DMS79 treated with DMSO at 0.1 percent for 48 hours (cell line): Measurements from ENCODE around the gene RPL28.

Experiments used
- DNase-seq: peaks from one replicate; lab custom pipeline; 2025; lab: John Stamatoyannopoulos, UW

RPL28 gene

DNA sequence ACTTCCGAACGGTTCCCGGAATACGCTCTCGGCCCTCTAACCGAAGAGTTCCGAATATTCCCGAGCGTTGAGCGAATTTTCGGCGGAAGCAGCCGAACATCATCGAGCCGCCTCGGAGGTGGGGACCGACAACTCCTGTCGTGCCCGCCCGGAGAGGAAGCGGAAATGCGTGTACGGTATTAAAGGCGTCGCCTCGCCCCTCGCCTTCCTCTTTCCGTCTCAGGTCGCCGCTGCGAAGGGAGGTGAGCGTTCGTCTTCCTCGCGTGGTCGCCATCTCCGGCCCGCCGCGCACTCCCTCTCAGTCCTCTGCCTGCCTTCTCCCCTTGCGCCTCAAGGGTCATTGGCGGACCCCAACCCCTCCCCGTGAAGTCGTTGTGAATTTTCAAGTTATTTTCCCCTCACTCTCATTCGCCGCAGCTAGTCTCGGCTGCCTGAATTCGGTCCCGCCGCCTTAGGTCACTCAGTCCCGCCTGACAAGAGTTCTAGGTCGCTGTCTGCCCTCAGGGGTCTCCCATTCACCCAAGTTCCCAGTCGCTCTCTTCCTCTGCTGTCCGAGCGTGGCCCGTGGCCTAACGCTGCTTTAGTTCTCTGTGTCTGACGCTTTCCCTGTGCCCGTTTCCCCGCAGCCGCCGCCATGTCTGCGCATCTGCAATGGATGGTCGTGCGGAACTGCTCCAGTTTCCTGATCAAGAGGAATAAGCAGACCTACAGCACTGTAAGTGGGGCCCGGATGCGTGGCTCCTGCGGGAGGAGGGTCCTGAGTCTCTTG is at the start of gene RPL28:
RPL28 (plus strand) TSS at position 209 of the 769 bp plus-strand sequence; CDS start at position 635, 426 bp downstream.
- DNase-seq, result peak; percentile 97

- no peak for DNase-seq
These were observed 49.6 kb upstream of the RPL28 start for GRCh38 chr19:55336101-55336500.

DNA sequence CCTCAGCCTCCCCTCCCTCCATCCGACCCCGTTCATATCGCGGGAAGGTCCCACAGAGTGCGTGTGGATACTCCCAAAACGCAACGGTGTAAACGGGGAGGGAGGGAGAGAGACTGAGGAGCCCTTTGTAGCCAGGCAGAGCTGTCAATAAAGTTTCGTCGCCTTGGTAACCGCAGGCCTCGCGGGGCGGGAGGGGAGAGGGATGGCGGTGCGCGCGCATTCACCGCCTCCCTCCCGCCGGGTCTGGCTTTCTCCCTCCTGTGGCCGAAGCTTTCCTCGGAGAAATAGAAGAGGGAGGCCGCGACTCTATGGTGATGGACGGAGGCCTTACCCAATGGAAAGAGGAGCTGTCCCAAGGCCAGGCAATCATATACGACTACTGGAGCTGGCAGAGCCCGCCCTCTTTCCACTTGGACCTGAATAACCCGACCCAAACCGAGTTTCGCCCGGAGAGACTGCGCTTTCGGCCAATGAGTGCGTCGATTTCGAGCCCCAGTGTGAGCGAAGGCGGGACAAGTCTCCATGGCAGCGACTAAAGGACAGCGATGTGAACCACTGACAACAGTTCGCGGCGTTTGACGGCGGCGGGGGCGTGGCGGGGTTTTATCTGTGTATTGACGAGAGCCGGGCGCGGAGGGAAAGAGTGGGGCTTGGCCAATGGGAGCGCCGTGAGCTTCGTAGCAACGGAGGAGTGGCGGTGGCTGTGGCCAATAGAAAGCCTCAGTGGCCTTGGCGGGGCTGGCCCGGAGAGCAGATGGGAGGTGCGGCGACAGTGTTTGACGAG is 46.4 kb upstream of the RPL28 start, which contains the start of gene KMT5C:
KMT5C (plus strand) TSS at position 772 of the 784 bp plus-strand sequence. CDS start 2,061 bp downstream, outside the sequence.
- peak; percentile 100 for DNase-seq

DNA sequence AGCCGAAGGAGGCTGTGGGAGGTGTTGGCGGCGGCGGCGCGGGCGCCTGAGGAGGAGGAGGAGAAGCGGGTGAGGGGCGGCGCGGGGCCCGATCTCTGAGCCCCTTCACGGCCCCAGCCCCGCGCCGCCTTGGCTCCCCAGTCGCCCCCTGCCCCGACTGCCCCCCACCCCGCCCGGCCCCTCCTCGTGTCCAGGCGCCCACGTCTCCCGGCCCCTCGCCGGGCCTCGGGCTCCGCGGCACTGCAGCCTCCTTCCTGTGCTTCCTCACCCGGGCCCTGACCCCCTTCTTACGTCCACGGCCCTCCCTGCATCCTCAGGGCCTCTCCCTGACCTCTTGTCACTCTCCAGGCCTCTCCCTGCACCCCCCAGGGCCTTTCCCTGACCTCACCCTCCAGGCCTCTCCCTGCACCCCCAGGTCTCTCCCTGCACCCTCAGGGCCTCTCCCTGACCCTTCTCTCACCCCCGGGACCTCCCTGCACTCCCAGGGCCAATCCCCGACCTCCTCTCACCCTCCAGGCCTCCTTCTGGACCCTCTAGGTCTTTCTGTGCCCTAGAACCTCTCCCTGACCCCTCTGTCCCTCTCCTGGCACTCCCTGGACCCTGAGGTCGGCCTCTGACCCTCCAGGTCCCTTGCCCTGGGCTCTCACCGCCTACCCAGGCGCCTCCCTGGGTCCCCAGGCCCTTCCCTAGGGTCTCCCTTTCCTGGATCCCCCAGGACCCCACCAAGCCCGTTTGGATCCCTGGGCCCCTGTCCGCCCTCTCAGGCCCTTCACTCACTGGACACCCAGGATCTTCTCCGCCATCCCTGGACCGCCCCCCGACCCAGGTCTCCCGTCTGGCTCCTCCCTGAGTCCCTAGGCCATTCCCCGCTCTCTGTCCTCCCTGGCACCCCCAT is 45.6 kb upstream of the RPL28 start:
- DNase-seq, result peak; percentile 35

GRCh38 chr19:55340784-55341147 is 45.0 kb upstream of the RPL28 start:
- DNase-seq, result no peak

- peak; percentile 66 for DNase-seq
These were observed 44.6 kb upstream of the RPL28 start for GRCh38 chr19:55341171-55341588.

GRCh38 chr19:55341595-55342531 is 43.9 kb upstream of the RPL28 start:
- DNase-seq, result no peak

GRCh38 chr19:55344444-55344843 is 41.3 kb upstream of the RPL28 start:
- peak; percentile 85 for DNase-seq

DNA sequence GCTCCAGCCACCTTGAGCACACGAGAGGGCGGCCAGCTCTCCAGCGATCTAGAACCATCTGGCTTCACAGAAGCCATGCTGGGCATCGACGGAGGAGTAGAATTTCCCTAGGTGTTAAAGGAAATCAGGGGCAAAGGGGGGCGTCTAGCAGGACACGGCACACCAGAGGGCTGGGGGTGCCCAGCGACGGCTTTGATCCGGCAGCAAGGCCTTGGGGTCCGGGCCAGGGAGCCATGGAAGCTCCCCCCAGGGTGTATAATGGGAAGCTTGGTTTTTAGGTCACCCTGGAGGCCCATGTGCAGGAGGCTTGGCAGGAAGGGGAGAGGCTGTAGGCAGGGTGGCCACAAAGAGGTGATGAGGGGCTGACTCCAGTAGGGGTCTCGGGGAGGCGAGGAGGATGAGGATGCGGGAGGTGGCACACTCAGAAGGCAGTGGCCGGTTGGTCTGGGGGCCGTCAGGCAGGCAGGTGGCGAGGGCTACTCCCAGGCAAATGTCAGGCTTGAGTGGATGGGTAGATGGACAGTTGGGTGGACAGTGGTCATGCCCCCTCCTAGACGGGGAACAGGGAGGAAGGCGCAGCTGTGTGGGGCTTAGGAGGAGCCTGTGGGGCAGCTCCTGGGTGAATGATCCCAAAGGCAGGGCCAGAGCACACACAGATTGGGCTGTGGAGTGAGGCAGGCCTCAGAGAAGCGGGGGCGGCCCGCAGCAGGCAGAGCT is 40.5 kb upstream of the RPL28 start:
- no peak for DNase-seq

GRCh38 chr19:55345818-55346724 is 39.7 kb upstream of the RPL28 start:
- DNase-seq, result no peak

GRCh38 chr19:55346725-55347441 is 38.8 kb upstream of the RPL28 start:
- no peak for DNase-seq

GRCh38 chr19:55347442-55348009 is 38.2 kb upstream of the RPL28 start:
- no peak for DNase-seq

GRCh38 chr19:55348317-55349034 is 37.3 kb upstream of the RPL28 start:
- peak; percentile 82 for DNase-seq

DNA sequence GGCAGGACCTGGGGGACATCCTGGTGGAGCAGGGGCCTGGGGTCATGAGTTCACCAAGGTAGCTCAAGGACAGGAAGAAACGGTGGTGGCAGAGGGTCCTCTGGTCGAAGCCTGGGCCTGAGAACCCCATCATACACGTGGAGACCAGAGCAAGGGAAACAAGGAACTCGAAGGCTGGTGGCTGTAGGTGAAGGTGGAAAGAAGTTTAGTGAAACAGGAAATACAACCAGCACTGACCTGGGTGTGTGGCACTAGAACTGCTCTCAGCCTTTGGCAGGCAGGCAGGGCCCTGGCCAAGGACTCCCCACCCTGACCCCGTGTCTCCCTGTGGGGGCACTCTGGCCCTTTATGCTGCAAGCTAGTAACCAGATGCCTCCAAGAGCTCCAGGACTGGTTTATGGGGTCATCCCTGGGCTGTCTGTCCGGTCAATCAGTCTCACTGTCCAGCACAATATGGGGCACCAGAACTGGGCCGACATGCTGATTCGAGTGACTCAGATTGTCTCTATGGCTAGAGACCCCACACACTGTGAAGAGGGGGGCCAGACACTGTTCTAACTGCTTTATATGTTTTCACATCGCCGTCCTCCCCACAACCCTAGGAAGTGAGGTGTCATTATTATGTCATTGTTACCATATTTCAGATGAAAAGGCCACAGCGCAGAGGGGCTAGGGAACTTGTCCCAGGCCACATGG is 35.0 kb upstream of the RPL28 start:
- DNase-seq, result no peak

DNA sequence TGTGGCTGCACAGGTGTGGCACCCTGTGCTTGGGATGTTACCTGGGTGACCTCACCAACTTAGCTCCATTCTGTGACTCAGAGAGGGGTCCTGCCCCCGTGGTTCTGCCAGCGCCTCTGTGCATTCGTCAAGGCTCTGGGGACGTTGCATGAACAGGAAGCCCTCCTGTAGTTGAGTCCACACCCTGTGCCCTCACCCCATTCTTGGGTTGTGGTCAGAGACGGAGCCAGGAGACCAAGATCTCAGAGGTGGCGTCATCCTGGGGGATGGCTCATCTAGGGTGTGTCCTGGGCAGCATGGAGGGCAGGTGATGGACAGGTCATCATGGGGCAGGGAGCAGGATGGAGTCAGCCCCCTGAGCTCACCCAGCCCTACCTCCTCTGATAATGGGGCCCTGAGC is 33.7 kb upstream of the RPL28 start:
- DNase-seq, result no peak

DNA sequence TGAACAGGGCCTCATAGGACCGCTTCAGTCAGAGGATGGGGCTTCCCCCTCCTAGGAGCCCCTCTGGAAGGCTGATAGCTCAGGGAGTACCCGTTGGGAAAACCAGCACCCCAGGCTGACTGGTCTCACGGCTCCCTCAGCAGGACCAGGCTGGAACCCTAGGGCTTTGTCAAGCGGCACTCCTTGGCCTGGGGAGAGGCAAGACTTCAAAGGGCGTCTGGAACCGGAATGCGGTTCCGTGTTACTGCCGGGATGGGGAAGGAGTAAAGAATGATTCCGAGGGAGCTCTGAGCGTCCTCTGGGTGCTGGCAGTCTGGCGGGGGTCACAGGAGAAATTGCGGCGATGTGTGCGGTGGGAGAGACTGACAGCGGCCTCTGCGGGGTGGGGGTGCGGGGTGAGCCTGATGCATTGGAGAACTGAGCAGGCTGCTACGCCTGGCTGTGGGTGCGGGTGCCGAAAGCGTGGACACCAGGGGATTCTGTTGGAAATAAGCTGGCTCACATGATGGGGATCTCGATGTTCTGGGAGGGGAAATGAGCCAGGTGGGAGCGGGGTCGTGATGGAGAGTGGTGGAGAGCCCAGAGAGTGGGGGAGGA is 33.1 kb upstream of the RPL28 start:
- no peak for DNase-seq
